NCI-H2081 (cell line): ENCODE measurements around the gene MYO1F.
"Not testable (repeated sequence)": the region's sequence is repeated elsewhere in the genome, so short reads cannot be mapped to it uniquely, and the experiment has no call there.

ENCODE experiments used
- DNase-seq, 2 experiments: peaks; one replicate each; lab custom pipeline; 2025; lab: John Stamatoyannopoulos, UW

The MYO1F gene

DNA sequence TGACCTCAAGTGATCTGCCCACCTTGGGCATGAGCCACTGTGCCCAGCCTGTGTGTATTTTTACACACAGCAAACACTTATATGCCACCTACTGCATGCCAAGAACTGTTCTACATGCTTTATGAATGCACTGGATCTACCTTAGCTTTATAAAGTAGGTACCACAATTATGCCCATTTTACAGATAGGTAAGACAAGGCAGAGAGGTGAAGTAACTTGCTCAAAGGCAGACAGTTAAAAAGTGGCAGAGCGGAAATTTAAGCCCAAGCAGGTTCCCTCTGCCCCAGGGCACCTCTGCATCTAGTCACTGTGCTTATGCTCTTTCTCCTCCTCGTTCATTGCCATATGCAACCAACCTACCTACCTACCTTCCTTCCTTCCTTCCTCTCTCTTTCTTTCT lies 22.8 kb upstream of the MYO1F start:
- no peak for DNase-seq

DNA sequence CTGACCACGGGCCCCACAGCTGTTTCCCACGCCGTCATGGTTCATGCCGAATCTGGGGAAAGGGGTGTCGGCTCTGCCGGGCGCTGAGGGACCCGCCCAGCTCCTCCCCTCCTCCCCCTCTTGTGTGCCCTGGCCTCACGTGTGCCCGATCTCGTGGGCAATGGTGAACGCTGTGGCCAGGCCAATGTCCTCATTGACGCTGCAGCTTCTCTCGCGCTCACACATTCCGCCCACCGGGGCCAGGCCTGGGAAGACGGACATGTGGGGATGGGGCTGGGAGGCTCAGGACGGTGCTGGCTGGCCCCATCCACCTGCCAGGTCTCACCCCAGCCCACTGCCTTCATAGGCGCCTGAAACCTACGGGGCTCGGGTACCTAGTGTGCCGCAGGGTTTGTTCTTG lies 18.9 kb upstream of the MYO1F start:
- no peak for DNase-seq

DNA sequence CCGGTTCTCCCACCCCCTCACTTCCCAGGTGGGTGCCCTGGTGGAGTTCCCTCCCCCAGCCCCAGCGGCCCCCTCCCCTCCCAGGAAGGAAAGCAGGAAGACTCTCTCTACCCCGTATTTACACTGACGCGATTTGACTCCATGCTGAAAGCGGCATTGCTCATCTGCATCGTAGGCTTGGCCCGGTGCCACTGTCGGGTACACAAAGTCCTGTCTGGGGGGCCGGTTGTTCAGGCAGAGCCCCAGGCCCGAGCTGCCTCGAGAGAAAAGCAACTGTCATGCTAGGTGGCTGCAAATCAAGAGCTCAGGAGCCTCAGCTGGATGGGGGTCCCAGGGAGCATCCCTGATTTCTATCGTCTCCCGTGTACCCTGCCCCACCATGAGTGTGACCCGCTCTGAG lies 18.4 kb upstream of the MYO1F start:
- DNase-seq = no peak

DNA sequence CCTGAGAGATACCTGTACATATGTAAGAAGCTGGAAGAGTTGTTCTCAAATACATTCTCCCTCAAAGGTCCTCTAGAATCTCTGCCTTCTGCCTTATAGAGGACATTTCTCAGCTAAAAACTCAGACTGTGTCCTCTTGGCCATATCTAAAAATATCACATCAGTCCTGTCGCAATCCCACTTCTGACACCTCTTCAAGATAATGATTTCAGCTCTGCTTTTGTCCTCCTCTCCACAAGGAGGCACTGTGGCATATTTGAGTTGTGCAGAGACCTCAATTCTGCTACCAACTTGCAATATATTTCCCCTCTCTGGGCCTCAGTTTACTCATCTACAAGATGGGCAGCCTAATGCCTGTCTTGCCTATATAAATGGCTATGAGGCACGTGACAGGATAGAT lies 16.7 kb upstream of the MYO1F start:
- no peak for DNase-seq

DNA sequence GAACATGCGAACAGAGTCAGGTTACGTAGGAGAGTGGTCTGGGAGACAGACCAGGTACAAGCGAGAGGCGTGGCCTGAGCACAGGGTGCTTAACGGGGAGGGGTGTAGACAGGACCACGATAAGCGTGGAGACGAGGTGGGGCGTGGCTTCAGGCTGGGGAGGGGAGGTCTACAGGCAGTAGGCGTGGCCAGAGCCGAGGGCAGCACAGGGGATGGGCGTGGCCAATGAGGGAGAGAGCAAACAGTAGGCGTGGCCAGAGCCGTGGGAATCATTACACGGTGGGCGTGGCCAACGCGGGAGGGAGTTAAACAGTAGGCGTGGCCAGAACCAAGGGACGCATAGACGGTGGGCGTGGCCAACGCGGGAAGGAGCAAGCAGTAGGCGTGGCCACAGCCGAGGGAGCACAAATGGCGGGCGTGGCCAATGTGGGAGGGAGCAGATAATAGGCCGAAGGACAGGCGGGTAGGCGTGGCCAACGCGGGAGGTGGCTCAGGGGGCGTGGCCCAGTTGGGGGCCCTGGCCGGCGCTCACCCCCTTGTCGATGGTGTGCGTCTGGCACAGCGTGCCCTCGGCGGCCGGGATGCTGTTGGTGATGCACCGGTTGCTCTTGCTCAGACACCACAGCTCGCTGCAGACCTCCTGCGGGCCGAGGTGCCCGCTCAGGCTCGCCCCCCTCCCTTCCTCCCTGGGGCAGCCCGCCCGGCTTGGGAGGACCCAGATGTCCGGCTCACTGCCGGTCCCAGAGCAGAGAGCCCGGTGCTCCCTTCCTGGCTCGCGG lies 15.2 kb upstream of the MYO1F start:
- no peak for DNase-seq

DNA sequence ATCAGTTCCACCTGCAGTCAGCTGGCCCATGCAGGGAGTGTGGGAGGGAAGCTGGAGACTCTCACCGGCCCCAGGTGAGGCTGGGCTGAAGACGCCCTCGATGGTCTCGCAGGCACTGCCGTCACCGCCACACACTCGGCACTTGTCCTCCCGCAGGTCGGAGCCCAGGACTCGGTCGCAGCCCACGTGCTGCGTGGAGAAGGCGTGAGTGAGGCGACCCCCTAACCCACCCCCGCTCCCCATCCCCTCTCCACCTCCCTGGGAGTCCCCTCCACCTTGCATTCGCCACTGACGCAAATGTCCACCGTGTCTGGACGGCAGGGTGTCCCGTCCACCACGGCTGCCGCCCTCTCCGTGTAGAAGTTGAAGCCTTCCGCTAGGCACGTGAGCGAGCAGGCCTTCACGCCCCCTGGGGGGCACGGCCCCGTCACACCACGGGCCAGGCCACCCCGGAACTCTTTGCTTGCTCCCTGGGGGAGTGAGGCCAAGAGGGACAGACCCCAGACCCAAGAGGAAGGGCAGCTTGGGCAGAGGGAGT lies 12.0 kb upstream of the MYO1F start:
- DNase-seq = no peak

DNA sequence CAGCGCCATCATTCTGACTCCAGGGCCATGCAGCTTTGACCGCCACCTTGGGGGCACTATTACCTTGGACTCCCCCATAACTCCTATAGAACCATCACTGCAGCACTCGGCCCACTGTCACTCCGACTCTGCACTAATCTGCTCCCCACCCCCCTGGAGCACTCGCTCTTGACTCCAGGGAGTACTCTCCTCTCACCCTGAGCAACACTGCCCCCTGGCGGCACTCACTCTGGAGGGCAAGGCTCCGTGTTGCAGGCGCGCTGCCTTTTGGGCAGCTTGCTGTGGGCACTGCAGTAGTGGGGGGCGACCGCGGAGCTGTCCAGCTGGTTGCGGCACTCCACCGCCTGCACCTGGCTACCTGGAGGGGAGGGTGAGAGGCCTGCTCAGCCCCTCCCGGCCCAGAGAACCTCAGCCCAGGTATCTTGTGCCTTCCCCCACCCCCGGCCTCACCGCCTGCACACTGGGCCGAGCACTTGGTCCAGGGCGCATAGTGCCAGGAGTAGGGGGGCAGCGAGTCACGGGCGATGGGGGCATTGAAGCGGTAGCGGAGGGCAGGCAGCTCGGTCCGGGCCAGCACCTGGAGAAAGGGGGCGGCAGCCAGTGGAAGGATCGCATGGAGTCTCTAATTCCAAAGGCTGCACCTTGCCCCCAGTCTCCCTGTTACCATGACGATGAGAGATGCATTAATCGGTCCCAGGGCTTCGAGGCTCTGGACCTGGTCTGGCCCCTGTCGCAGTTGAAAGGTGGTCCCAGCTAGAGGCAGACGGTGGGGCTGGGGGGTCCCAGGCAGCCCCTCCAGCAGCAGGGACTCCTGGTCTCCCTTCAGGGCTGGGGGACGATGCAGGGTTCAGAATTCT lies 8.9 kb upstream of the MYO1F start:
- DNase-seq = peak; percentile 11

DNA sequence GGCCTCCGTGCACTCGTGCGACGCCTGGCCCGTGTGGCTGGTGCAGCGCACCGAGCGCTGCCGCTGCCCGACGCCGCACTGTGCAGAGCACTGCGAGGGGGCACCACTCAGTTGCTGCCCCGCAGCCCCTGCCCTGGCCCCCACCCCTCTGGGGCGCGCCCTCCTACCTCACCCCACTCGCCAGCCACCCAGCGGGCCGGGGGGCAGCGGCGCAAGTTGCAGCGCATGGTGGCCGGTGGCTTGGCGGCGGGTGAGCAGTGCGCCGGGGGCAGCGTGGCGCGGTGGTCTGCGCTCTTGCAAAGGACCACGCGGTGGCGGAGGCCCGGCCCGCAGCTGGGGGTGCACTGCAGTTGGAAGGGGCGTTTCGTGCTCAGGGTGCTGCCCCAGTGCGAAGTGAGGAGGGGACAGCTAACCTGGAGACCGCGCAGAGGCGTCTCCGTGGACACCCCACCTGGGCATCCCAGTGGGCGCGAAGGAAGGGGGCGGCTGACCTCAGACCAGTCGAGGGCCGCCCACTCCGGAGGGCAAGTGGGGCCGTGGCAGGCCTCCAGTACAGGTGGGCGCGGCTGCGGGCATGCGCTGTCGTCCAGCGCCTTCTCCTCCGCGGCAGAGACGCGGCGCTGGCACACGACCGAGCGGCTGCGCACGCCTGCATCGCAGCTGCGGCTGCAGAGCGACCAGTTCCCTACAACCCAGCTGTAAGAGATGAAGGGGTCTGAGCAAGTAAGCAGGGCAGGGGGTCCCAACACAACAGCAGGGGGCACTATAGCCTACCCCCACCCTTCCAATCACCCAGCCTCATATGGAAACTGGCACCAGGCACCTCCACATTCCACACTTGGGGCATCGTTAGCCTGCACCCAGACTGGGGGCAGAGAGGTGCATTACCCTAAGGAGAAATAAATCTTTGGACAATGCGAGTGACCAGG lies 8.0 kb upstream of the MYO1F start:
- no peak for DNase-seq

DNA sequence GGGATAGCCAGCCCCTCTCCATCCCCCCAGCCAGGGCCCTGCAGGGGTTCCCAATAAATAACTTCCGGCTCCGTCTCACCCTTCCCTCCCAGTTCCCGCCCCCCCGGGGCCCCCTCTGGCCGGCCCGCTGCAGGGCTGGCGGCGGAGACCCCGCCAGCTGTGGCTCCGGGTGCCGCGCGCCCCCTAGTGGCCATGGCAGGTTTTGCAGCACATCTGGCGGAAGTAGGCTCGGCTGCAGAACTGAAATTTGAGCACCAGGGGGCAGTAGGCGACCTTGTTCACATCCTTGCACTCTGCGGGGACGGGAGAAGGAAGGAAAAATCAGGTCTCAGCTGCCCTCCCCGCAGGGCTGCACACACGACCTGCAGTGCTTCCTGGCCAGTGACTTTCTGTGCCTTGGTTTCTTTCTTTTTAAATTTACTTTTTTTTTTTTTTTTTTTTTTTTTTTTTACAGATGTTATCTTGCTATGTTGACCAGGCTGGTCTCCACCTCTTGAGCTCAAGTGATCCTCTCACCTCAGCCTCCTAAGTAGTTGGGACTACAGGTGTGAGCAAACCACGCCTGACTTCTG lies 3.6 kb upstream of the MYO1F start:
- DNase-seq = peak; percentile 31 to 43

DNA sequence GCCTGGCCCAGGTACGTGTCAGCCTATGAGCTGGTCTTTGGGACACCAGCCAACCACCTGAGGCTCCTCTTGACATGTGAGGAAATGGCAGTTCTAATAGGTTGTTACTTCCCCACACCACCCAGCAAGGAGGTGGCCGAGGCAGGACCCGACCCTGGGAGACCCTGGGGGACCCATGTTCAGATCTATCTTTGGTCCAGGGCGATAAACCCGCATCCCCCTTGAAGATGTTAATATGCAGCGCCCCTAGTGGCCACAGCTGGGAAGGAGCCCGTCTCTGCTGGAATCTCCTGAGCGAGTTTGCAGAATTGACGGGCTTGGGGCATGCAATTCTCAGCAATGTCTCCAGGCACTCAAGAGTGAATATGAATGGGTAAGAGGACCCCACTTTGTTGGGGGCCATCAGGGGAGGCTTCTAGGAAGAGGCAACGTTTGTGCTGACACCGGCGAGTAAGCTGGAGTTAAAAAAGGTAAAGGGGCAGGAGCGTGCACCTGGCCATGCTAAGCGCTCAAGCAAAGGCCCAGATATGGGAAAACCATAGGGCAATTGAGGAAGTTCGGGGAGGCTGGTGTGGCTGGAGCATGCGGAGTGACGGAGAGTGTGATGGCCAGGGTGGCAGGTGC lies 1.5 kb upstream of the MYO1F start:
- peak; percentile 23 to 39 for DNase-seq

DNA sequence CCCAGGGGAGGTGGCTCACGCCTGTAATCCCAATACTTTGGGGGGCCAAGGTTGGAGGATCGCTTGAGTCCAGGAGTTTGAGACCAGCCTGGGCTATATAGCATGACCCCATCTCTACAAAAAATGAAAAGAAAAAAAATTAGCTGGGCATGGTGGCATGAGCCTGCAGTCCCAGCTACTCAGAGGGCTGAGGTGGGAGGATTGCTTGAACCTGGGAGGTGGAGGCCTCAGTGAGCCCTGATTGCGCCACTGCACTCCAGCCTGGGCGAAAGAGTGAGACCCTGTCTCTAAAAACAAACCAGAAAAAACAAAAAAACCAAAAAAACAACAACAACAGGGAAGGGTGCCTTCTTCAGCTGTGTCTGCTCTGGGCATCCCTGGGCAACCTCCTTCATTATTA lies 499 bp upstream of the MYO1F start:
- no peak for DNase-seq

DNA sequence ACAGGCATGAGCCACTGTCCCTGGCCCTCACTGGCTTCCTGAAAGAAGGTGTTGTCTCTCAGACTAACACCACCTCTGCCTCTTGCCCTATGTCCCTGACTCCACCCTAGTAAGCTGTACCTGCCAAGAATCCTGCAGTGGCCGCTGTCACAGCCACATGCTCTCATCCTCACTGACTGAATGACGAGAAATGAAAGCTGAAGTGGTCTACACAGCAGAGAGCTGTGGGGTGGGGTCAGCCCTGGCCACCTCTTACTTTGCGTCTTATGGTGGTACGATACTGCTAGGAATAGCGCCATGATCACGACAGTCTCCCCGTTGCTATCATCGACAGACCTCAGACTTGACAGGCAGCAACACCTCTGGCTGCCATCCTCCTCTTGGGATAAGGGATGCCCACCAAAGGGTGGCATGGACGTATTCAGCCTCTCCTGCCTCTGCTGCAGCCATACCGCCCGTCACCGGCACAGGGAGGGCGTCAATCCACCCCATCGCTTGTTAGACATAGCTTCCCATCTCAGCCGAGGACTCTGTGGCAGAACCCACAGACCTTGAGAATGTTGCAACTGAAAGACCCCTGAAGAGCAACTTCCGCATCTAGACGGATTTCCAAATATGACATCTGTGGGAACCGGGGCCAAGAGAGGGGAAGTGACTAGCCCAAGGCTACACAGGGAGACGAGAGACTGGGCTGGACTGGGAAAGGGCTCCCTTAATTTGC lies 809 bp downstream of the MYO1F start:
- DNase-seq = no peak

DNA sequence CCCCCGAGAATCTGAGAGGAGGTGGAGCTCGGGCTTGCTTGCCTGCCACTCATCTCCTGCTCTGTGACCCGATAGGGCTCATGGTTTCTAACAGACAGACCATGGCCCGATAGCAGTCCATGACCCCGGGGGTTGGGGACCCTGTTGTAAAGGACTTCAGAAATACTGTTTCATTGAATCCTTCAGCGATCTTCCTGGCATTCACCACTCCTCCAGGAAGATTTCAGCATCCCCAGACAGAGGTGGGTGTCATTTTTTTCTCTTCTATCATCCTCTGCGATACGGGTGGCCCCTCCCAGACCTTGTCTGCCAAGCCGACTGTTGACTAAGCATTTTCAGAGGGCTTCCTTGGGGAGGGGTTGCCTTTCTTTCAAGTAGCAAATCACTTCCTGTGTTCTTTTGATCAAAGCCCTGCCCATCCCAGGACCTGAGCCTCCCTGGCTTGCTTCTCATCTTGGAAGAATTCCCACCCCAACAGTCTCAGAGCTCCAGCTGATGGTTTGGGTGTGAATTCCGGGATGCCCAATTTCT lies 1.7 kb downstream of the MYO1F start:
- DNase-seq = no peak

DNA sequence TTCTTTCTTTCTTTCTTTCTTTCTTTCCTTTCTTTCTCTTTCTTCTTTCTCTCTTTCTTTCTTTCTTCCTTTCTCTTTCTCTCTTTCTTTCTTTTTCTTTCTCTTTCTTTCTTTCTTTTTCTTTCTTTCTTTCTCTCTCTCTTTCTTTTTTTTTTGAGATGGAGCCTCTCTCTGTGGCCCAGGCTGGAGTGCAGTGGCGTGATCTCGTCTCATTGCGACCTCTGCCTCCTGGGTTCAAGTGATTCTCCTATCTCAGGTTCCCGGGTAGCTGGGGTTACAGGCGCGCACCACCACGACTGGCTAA lies 2.7 kb downstream of the MYO1F start:
- not testable (repeated sequence) for DNase-seq

DNA sequence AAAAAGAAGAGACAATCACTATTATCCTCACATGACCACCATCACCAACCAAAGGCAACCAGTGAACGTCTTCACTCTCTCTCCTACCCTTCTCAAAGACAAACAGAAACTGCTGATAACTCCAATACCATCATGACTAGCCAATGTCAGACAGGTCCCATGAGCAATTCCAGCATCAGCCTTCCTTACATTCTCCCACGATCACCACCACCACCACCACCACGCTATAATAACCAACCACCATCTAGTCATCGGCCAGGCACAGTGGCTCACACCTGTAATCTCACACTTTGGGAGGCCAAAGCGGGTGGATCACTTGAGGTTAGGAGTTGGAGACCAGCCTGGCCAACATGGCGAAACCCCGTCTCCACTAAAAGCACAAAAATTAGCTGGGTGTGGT lies 3.9 kb downstream of the MYO1F start:
- DNase-seq = no peak

DNA sequence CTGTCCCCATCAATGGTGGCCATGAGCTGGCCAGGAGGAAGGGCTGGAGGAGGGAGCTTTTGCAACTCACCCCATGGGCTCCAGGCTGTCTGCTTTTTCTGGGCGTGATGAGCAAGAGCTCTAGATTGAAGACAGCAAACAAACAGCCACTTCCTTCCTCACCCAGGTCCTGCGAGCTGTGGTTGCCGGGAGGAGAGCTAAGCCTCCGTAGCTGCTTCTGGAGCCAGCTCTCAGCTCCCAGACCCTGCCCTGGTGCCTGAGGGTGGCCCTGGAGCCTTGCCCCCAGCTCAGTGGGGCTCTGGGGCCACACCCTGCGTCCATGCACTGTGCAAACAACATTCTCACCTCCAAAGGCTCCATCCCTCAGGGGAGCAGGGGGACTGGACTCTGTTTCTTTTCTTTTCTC lies 6.2 kb downstream of the MYO1F start:
- DNase-seq = no peak

DNA sequence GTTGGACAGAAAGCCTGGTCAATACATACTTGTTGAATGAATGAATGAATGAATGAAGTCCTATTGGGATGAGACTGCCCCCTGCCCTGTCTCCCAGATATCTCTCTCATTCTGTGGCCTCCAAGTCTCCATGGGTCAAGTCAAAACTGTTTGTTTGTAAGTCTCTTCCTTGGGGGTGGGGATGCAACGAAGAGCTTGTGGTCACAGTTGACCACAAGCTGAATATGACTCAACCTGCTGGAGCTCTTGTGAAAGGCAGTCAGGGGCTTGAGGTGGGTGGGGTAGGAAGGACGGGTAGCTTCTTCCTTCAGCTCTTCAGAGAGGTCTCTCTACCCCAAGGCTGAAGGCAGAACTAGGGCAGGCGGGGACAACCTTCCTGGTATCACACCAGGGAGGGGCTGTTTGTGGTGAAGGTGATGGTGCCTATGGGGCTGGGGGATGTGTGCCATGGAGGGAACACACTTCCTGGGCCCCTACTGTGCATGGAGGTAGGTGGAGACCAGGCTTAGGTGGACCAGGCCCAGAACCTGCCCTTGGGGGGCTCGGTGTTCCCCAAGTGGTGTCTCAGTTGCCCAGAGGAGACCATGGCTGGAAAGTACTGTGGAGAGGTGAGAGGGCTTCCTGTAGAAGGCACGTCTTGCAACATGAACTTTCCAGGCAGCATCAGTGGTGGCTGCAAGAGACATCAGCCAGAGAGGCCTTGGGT lies 8.0 kb downstream of the MYO1F start:
- DNase-seq = no peak

DNA sequence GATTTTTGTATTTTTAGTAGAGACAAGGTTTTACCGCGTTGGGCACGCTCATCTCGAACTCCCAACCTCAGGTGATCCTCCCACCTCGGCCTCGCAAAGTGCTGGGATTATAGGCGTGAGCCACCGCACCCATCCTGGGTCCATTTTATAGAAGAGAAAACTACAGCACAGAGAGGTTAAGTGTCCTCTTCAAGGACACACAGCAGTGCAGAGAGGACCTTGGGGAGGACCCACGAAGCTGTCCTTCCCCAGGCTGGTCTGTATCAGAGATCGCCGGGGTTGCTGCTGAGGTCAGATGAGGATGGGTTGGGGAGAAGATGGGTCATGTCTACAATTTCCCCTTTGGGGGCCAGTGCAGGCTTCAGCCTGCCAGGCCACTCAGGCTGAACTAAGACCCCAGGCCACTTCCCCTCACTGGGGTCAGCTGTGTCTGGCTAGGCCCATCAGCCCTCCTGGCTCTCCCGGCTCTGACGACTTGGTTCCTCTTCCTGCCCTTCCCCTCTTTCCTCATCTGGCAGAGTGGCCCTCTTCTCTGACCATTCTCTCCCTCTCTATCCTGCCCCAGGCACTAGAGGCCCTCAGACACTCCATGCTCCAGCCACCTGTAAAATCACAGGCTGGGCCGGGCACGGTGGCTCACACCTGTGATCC lies 9.6 kb downstream of the MYO1F start:
- DNase-seq = no peak

DNA sequence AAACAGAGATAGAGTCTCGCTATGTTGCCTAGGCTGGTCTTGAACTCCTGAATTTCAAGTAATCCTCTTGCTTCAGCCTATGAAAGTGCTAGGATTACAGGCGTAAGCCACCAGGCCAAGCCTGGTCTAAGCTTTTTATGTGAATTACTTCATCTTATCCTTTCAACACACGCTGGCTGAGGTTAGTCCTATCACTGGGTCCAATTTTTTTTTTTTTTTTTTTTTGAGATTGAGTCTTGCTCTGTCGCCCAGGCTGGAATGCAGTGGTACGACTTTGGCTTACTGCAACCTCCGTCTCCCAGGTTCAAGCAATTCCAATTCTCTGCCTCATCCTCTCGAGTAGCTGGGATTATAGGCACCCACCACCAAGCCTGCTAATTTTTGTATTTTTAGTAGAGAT lies 10.4 kb downstream of the MYO1F start:
- no peak for DNase-seq
